Measurements from ENCODE around the gene ESPN. TPM values are rescaled to one million over a fixed set of nuclear protein-coding genes. Genes with fewer than 3 reads are reported as not detected.

Gene ESPN
- total and polyA plus RNA-seq, 10 of the 15 experiments (the other 5 are each of a cell fraction or from before 2014, with no cell fraction given), result 0.18 to 0.71 (median 0.59) TPM; not detected in 7

DNA sequence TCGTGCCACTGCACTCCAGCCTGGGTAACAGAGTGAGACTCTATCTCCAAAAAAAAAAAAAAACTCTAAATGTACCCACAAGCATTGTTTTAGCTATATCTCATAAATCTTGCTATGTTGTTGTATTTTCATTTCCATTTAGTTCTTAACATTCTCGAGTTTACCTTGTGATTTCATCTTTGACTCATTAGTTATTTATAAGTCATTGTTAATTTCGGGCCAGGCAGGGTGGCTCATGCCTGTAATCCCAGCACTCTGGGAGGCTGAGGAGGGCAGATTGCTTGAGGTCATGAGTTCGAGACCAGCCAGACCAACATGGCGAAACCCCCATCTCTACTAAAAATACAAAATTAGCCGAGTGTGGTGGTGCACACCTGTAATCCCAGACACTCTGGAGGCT is 16.6 kb upstream of the ESPN start:
- WGBS (ENCODE audit: insufficient coverage, insufficient replicate concordance, low lambda C conversion rate, missing lambda C conversion rate), result 45% methylated on average over 6 of the region's 6 CpGs

GRCh38 chr1:6409053-6409452 is 15.5 kb upstream of the ESPN start:
- H4K20me1 ChIP-seq (ENCODE audit: control insufficient read depth, insufficient read depth), result no peaks in the 10 kb centered on the region
- CTCF ChIA-PET, result interaction anchor here (1.1 to 21.2 kb wide), 3 partner anchors 30 to 60 kb away, joined by 3 to 276 read pairs (median 86); no protein-coding TSS in a partner anchor
- H3K27me3 ChIP-seq (replicated peaks in 1 of 2; ENCODE audit: control insufficient read depth in 2 of 2, insufficient read depth in 2 of 2, low read length in 1 of 2), result no peaks in the 10 kb centered on the region
- H3K79me2 ChIP-seq (ENCODE audit: control insufficient read depth, insufficient read depth, low read length), result no peaks in the 10 kb centered on the region
- intact Hi-C loops (cut with micrococcal nuclease; ENCODE audit: unreplicated experiment) (no loop called here), in situ Hi-C loops (cut with MboI) (no loop called here)
- H3K4me3 ChIP-seq, result no peak overlapping the region
- H3K4me2 ChIP-seq (ENCODE audit: control insufficient read depth, insufficient read depth), result no peak overlapping the region
- FAIRE-seq, result no peak
- H2AFZ ChIP-seq (ENCODE audit: control insufficient read depth, low read depth, low read length), result no peak overlapping the region
- POLR2A ChIA-PET, result interaction anchor here (0.6 to 0.9 kb wide), 3 partner anchors 11 to 17 kb away, joined by 3 to 5 read pairs (median 3); partner anchors contain the start of gene HES2
- RAD21 ChIA-PET (ENCODE audit: unreplicated experiment), result interaction anchor here (1.0 to 1.1 kb wide), 2 partner anchors 47 to 60 kb away, joined by 3 read pairs; no protein-coding TSS in a partner anchor
- H3K36me3 ChIP-seq (ENCODE audit: control insufficient read depth in 2 of 2, insufficient read depth in 2 of 2, low read length in 1 of 2), result no peaks in the 10 kb centered on the region
- BruUV-seq (replicated peaks), result no TSS peak
- DNase-seq (ENCODE audit: low read depth, low spot score), result no peak
- no peak overlapping the region for H3K27ac ChIP-seq (ENCODE audit: control insufficient read depth, insufficient read depth)
- H3K9me3 ChIP-seq (replicated peaks; ENCODE audit: control insufficient read depth, insufficient read depth, low read length), result no peaks in the 10 kb centered on the region
- no peaks in the 10 kb centered on the region for H3K4me1 ChIP-seq (ENCODE audit: control insufficient read depth, insufficient read depth, low read length)
- WGBS (ENCODE audit: insufficient coverage, insufficient replicate concordance, low lambda C conversion rate, missing lambda C conversion rate), result 46% methylated on average over 4 of the region's 4 CpGs
- peak; percentile 61 for ATAC-seq
- SMC1A ChIA-PET (ENCODE audit: uncharacterized antibody, unreplicated experiment), result interaction anchor here (1.1 to 1.4 kb wide), 2 partner anchors 29 to 52 kb away, joined by 3 to 6 read pairs; no protein-coding TSS in a partner anchor
- no peak overlapping the region for H3K9ac ChIP-seq (ENCODE audit: control insufficient read depth, insufficient read depth, low read length)
- TF ChIP-seq RAD51 (IDR thresholded peaks at IDR 0.05) (no peak), JUNB (IDR thresholded peaks at IDR 0.05) (no peak), EGR1 (IDR thresholded peaks at IDR 0.05; ENCODE audit: borderline replicate concordance in 1 of 2, low read depth in 2 of 2, low read length in 2 of 2) (no peak), IRF4 (IDR thresholded peaks at IDR 0.05; ENCODE audit: low read depth, low read length) (no peak), GATAD2B (conservative IDR thresholded peaks at IDR 0.05; ENCODE audit: low read depth) (no peak), HDGF (IDR thresholded peaks at IDR 0.05) (no peak), RAD21 (IDR thresholded peaks at IDR 0.05; ENCODE audit: insufficient read depth, low read depth, low read length) (0 out of 2 replicates have a peak, but pooled peaks have one; percentile 4), BHLHE40 (IDR thresholded peaks at IDR 0.05; ENCODE audit: borderline replicate concordance in 1 of 2, low read depth in 2 of 2, low read length in 1 of 2) (no peak), IKZF2 (IDR thresholded peaks at IDR 0.05) (no peak), FOXK2 (IDR thresholded peaks at IDR 0.05) (no peak), ETV6 (conservative IDR thresholded peaks at IDR 0.05 in 1 of 2, IDR thresholded peaks at IDR 0.05 in 1 of 2; ENCODE audit: borderline replicate concordance in 1 of 2, low read depth in 1 of 2) (no peak)
- TF ChIP-seq, protein P1, sequence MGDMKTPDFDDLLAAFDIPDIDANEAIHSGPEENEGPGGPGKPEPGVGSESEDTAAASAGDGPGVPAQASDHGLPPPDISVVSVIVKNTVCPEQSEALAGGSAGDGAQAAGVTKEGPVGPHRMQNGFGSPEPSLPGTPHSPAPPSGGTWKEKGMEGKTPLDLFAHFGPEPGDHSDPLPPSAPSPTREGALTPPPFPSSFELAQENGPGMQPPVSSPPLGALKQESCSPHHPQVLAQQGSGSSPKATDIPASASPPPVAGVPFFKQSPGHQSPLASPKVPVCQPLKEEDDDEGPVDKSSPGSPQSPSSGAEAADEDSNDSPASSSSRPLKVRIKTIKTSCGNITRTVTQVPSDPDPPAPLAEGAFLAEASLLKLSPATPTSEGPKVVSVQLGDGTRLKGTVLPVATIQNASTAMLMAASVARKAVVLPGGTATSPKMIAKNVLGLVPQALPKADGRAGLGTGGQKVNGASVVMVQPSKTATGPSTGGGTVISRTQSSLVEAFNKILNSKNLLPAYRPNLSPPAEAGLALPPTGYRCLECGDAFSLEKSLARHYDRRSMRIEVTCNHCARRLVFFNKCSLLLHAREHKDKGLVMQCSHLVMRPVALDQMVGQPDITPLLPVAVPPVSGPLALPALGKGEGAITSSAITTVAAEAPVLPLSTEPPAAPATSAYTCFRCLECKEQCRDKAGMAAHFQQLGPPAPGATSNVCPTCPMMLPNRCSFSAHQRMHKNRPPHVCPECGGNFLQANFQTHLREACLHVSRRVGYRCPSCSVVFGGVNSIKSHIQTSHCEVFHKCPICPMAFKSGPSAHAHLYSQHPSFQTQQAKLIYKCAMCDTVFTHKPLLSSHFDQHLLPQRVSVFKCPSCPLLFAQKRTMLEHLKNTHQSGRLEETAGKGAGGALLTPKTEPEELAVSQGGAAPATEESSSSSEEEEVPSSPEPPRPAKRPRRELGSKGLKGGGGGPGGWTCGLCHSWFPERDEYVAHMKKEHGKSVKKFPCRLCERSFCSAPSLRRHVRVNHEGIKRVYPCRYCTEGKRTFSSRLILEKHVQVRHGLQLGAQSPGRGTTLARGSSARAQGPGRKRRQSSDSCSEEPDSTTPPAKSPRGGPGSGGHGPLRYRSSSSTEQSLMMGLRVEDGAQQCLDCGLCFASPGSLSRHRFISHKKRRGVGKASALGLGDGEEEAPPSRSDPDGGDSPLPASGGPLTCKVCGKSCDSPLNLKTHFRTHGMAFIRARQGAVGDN (IDR thresholded peaks at IDR 0.05), result no peak

More for the DNA sequence above, 16.6 kb upstream of the ESPN start:
- no peaks in the 10 kb centered on the region for H3K4me1 ChIP-seq (ENCODE audit: control insufficient read depth, insufficient read depth, low read length)
- no peak for FAIRE-seq
- in situ Hi-C loops (cut with MboI), result no loop called here
- no peak overlapping the region for H3K9ac ChIP-seq (ENCODE audit: control insufficient read depth, insufficient read depth, low read length)
- intact Hi-C loops (cut with micrococcal nuclease; ENCODE audit: unreplicated experiment), result no loop called here
- no peak overlapping the region for H3K4me3 ChIP-seq
- H3K4me2 ChIP-seq (ENCODE audit: control insufficient read depth, insufficient read depth), result no peak overlapping the region
- H3K27me3 ChIP-seq (replicated peaks in 1 of 2; ENCODE audit: control insufficient read depth in 2 of 2, insufficient read depth in 2 of 2, low read length in 1 of 2), result no peaks in the 10 kb centered on the region
- no peaks in the 10 kb centered on the region for H3K9me3 ChIP-seq (replicated peaks; ENCODE audit: control insufficient read depth, insufficient read depth, low read length)
- no peaks in the 10 kb centered on the region for H3K79me2 ChIP-seq (ENCODE audit: control insufficient read depth, insufficient read depth, low read length)
- no peak for TF ChIP-seq HDGF (IDR thresholded peaks at IDR 0.05)
- TF ChIP-seq TARDBP (IDR thresholded peaks at IDR 0.05; ENCODE audit: borderline replicate concordance), result no peak
- no peak for TF ChIP-seq NRF1 (conservative IDR thresholded peaks at IDR 0.05; ENCODE audit: low read depth, low read length)
- TF ChIP-seq EZH2 (IDR thresholded peaks at IDR 0.05; ENCODE audit: borderline replicate concordance, control insufficient read depth, low read depth, low read length), result no peak
- no peak for ATAC-seq
- RAD21 ChIA-PET (ENCODE audit: unreplicated experiment), result interaction anchor here (0.7 to 1.4 kb wide), 4 partner anchors 29 to 161 kb away, joined by 3 read pairs; no protein-coding TSS in a partner anchor
- POLR2A ChIA-PET, result interaction anchor here (1.3 to 1.4 kb wide), 2 partner anchors 14 to 38 kb away, joined by 3 read pairs; no protein-coding TSS in a partner anchor
- DNase-seq (ENCODE audit: low read depth, low spot score), result no peak
- no peaks in the 10 kb centered on the region for H3K36me3 ChIP-seq (ENCODE audit: control insufficient read depth in 2 of 2, insufficient read depth in 2 of 2, low read length in 1 of 2)
- H3K27ac ChIP-seq (ENCODE audit: control insufficient read depth, insufficient read depth), result no peak overlapping the region
- BruUV-seq (replicated peaks), result no TSS peak
- H2AFZ ChIP-seq (ENCODE audit: control insufficient read depth, low read depth, low read length), result no peak overlapping the region
- H4K20me1 ChIP-seq (ENCODE audit: control insufficient read depth, insufficient read depth), result no peaks in the 10 kb centered on the region
- SMC1A ChIA-PET (ENCODE audit: uncharacterized antibody, unreplicated experiment), result interaction anchor here (1.1 to 1.6 kb wide), 2 partner anchors 45 to 50 kb away, joined by 3 to 4 read pairs; no protein-coding TSS in a partner anchor
- CTCF ChIA-PET, result interaction anchor here (0.6 to 21.2 kb wide), 6 partner anchors 14 to 161 kb away, joined by 3 to 276 read pairs (median 10); partner anchors contain the start of gene ACOT7

Data from GM12878 (cell line).